Muscle of arm (tissue), 12 donors: ENCODE results near the gene TNS3. TPM values are rescaled to one million over a fixed set of nuclear protein-coding genes. Genes with fewer than 3 reads are reported as not detected.

Experiments used
- DNase-seq: peaks from one replicate; pipeline ENCODE4 v3.0.0-alpha.2; 2013
- polyA plus RNA-seq, 12 donors: library from polyadenylated mRNA; unstranded; fragments of 120-200 nt; gene quantifications; one replicate each; pipeline ENCODE4 v1.2.1, GENCODE V29; 2013; ENCODE audit not compliant: insufficient read length in 12 of 12

Gene TNS3
- polyA plus RNA-seq, 12 donors, result 20.0 to 58.4 (median 27.5) TPM; not detected in 1

- DNase-seq, result peak; percentile 29
Measured at GRCh38 chr7:47371733-47372368, 210.1 kb downstream of the TNS3 start.

DNA sequence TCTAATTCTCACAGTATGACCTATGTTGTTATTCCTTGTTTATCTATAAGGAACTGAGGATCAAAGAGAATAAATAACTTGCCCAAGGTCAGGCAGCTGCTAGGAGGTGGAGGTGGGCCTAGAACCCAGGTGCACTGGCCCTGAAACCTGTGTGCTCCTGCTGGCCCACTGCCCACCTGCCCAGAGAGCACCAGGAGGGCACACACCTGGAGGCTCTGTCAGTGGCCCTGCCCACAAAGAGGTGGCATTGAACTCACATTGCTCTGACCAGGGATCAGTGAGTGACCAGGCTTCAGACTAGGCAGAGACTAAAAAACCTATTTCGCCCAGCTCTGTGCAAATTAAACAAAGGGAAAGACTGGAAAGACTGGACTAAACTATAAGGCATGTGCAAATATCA is 210.6 kb downstream of the TNS3 start:
- no peak for DNase-seq

DNA sequence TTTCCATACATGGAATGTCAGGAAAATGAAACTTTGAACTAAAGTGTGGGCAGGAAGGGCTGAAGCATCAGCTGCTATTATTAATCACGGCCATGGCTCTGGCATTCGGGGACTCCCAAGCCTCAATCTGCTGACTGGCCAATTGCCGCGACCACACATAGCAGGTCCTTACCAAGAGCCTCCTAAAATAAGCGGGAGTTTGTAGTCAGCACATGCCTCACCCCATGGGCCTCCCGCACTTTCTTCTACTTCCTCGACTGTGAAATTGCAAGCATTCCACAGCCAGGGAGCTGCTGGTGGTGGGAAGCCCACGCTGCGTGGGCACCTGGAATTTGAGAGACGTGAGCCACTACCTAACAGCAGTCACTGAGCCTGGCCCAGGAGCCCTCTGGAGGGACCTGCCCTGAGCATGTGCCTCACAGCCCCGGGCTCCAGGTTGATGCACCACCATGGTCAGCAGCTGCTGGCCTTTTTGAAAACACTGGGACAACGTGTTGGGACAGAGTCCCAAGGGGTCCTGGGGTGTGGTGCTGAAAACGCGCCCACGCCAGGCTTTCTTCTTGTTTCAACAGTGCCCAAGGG is 211.4 kb downstream of the TNS3 start:
- DNase-seq, result no peak

DNA sequence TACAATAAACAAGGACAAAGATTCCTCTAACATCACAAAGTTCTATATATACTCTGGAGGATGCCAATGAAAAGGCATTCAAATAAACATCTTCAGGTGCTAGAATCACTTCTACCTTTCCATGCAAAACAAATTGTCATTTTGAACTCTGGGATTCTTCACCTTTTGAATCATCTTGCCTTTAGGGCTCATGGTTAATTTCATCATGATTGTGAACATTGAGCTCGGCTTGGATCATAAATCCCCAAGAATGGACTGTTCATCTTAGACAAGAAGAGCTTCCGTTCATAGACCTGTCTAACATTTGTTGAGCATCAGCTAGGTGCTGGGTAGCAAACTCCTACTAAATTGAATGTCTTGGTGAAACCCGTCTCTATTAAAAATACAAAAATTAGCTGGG is 212.2 kb downstream of the TNS3 start:
- DNase-seq, result no peak

DNA sequence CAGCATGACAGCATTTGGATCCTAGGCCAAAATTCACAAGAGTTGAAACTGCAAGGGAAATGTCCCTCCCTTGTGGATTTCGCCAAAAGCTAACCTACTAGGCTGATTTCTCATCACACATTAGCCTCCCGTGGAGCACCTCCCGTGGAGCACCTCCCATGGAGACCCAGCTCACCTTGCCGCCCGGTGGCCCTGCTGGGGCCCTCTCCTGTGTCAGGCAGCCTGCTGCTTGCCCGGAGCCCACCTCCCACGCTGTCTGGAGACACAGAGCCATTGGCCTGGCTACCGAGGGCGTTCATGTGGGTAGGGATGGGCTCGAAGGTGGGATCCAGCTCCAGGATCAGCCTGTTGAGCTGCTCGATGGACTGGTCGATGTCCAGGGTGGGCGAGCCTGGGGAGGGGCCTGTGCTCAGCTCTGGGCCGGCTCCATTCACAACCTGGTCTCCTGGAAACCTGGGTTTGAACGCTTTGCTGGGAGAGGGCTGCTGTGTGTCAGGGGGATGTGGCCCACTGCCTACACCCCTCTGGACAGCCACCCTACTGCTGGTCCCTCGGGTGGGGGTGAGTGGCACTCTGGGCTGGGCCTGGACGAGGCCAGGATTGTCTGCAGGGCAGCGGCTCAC is 213.6 kb downstream of the TNS3 start:
- DNase-seq, result no peak

DNA sequence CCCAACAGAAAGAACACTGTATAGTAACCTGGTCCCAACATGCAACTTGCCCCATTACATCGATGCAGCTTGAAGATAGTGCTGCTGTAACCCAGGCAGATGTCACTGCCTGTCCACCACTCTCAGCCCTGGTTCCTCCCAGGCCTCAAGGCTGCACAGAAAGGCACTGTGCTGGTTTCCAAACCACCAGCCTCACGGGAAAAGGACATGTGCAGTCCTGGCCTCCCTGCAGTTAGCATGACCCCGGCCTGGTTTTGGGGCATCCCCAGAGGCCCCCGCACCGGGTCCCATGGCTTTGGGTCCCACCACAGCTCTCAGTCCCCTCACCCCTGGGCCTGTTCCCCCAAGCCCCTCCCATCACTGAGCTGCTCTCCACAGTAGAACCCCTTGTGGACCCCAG is 214.5 kb downstream of the TNS3 start:
- no peak for DNase-seq

DNA sequence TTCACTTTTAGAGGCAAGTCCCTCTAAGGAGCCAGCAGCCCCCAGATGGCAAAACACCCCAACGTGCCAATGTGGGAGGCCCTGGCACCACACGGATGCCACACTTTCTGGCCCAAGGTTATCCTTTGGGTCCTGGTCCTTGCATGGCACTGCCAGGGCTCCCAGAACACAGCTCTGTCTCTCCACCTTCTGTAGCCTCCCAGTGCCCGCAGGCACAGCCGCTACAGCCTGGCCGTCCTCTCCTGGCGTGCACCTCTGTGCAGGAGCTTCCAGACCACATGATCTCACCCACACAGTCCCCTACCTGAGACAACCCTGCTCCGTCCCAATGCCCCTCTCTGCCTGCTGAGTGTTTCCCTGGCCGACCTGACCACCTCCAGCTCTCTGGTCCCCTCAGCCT is 215.0 kb downstream of the TNS3 start:
- no peak for DNase-seq

DNA sequence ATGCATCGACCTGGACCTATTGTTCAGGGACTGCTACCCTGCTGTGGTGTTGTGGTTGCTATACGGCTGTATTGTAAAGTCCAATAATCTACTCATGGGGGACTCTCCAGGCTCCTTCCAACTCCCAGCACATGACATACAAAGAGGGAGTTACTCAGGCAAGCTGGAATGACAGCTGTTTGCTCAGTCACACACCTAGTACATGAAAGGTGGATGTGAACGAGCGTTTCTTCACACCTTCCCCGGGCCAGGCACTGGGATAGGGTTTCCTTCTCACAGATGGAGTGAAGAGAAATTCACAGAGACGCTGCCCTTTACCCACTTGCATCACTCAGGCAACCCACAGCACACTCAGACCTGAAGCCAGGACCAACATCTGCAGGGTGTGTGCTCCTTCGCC is 215.7 kb downstream of the TNS3 start:
- DNase-seq, result no peak

DNA sequence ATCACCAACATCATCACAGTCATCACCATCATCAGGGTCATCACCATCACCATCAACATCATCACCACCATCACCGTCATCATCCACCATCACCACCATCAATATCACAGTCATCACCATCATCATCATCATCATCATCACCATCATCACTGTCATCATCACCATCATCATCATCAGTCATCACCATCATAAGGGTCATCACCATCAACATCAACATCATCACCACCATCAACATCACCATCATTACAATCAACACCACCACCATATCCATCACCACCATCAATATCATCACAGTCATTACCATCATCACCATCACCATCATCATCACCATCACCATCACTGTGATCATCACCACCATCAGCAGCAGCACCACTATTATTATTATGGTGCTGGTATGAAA is 218.9 kb downstream of the TNS3 start:
- no peak for DNase-seq

GRCh38 chr7:47361746-47362215 is 220.1 kb downstream of the TNS3 start:
- no peak for DNase-seq

DNA sequence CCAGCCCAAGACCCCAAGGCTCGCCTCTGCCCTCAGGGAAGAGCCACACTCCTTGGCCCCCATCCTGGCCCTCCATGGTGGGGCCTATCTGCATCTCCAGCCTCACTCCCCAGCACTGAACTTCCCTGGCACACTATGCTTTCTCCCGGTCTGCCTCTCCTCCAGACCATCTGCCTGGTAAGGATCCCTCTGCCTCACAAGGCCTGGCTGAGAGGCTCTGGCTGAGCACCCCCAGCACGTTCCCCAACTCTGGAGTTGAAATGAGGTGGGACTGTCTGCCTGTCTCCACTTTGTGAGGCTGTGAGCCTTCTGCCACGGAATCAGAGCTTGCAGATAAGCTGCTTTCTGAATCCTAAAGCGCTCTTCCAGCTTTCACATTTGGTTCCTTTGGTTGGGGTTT is 220.7 kb downstream of the TNS3 start:
- DNase-seq, result no peak

- no peak for DNase-seq
Measured at GRCh38 chr7:47360301-47360900, 221.5 kb downstream of the TNS3 start.

DNA sequence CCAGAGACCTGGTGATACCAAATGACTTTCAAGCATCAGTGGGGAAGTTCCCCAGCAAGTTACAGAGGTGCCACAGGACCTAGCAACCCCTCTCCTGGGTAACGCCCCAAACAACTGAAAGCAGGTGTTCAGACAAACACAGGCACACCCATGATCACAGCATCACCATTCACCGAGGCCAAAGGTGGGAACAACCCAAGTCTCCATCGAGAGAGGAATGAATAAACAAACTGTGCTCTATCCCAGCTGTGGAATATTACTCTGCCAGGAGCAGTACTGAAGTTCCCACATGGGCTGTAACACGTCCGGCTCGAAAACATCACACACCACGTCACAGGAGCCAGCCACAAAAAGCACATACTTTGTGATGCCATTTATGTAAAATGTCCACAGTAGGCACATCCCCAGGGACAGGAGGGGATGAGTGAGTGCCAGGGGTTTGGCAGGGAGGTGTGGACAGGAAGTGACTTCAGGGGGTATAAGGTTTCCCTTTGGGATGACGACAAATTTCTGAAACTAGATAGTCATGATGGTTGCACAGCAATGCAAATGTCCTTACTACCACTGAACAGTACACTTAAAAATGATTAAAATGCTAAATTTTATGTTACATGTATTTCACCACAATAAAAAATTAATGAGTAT is 222.8 kb downstream of the TNS3 start:
- no peak for DNase-seq

GRCh38 chr7:47358357-47358756 is 223.6 kb downstream of the TNS3 start:
- no peak for DNase-seq

- no peak for DNase-seq
Measured at GRCh38 chr7:47357863-47358262, 224.0 kb downstream of the TNS3 start.

DNA sequence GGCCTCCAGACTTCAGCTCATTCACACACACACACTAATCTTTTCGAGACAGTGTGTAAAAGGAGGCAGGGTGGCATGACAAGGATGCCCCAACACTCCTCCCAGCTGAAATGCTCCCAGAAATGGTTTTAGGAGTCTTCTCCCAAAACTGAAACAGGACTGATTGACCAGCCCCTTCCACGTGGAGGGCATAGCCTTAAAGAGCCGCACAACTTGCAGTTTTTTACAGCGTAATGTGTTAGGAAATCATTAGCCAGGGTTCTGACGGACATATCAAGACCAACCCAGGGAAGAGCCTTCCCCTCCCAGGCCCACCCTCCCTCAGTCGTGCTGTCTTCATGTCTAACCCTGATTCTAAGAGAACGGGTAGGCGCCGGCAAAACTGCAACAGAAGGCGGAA is 224.6 kb downstream of the TNS3 start:
- DNase-seq, result no peak

GRCh38 chr7:47356261-47356660 is 225.7 kb downstream of the TNS3 start:
- DNase-seq, result no peak

- no peak for DNase-seq
Measured at GRCh38 chr7:47355684-47356083, 226.2 kb downstream of the TNS3 start.

DNA sequence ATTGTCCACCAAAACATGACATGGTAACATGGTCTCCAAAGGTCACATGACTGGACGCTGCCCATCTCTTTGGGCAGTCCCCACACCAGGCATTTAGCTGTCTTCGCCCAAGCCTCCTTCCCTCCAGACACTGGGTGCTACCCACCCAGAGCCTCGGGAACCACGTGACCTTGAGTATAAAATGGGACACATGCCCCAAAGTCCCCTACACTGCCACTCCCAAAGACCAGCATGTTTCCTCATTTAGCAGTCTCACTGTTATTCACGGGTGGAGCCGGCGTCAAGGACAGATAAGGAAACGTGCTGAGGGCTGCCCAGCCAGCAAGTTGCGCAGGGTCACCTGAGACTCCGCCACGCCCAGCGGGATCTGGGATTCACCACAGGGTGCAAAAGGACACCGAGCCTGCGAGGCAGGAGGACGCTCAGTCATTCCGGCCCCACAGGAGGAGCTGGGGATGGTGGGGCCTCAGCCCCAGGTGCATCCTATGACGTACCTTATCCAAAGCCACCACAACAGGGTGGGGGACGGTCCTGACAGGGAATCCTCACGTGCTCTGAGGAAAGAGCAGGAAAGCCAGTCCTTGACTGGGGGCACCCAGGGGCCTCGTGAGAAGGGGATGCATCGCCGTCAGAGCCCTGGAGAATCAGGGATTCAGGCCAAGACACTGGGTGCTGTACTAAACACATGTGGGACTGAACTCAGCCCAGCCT is 226.9 kb downstream of the TNS3 start:
- no peak for DNase-seq

DNA sequence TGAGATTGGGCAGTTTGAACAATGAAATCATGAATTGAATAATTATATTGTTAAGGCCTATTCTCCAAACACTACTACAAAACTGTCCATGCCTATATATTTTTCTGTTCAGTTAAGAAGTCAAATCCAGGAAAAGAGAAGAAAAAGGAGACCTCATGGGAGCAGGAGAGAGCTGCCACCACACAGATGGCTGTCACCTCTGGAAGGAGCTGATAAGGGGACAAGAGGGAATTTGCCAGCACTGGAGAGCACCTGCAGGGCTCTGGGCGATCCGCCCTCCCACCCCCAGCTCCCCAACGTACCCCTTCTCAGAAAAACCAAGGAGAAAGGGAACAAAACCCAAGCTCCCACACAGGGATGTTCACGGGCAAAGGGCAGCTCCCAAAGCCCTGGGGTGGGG is 227.8 kb downstream of the TNS3 start:
- DNase-seq, result no peak

DNA sequence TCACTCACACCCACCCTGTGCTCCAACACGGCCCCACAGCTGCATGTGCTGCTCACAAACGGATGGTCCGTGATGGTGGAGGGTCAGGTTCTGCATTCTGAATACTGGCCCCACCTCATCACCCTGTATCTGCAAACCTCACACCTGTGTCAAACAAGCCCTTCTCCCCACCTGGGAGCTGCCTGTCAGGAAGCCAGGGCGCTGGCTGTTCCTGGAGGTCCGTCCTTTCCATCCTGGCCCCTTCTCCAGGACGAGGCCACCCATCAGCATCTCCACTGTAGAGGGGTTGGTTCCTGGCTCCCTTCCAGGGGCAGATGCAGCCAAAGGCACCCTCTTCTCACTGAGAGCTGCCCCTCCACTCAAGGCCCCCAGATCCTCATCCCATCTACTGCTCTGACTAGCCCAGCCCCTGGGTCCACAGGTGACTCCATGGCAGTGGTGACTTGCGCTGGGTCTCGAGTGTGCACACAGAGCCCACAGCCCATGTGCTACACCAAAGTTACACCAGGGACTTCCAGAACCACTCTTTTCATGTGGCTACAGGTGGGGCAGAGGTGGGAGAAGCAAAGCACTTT is 229.4 kb downstream of the TNS3 start:
- no peak for DNase-seq
